Caco-2 (cell line): ENCODE results near the gene PROX2. TPM values are rescaled to one million over a fixed set of nuclear protein-coding genes. Genes with fewer than 3 reads are reported as not detected.

Experiments
- BruUV-seq: library from RNA; stranded (reverse); fragments of 400-500 nt; replicated peaks from 2 replicates; lab custom pipeline; 2021; lab: Mats Ljungman, UMichigan
- CTCF ChIA-PET: fragments of 300-600 bp; sonication (Branson Sonifier 250); formaldehyde crosslinking; loops from one replicate; lab custom pipeline; 2022; ENCODE audit warnings: antibody characterized with exemption; lab: Charles Lee
- POLR2A ChIA-PET: fragments of 300-600 bp; sonication (Branson Sonifier 250); formaldehyde crosslinking; loops from one replicate; lab custom pipeline; 2022; ENCODE audit warnings: antibody characterized with exemption; lab: Charles Lee
- DNase-seq, 2 experiments: peaks; one replicate each; pipeline versions ENCODE4 v3.0.0 to v3.0.0-alpha.2; 2020 to 2022
- H3K27me3 ChIP-seq: replicated peaks from 2 replicates; pipeline ENCODE4 v1.6.0; 2011; ENCODE audit warnings: low read length; ENCODE audit not compliant: control insufficient read depth, insufficient read depth
- H3K36me3 ChIP-seq: 2 replicates; pipeline ENCODE4 v1.5.1; 2011; ENCODE audit warnings: low read length; ENCODE audit not compliant: control insufficient read depth, insufficient read depth
- H3K4me1 ChIP-seq: fragments of 250-450 bp; sonication (Bioruptor Pico); 2 replicates; pipeline ENCODE4 v1.5.1; 2020; ENCODE audit warnings: mild to moderate bottlenecking
- H3K4me3 ChIP-seq: 2 replicates; pipeline ENCODE4 v1.5.1; 2011; ENCODE audit warnings: low read depth, mild to moderate bottlenecking, control low read depth, low read length
- H3K9me3 ChIP-seq: fragments of 250-450 bp; sonication (Bioruptor Pico); 2 replicates; pipeline ENCODE4 v1.5.1; 2020; ENCODE audit warnings: mild to moderate bottlenecking, moderate library complexity
- H3K27ac Mint-ChIP-seq: one replicate; pipeline ENCODE4 v1.8.0; 2022; ENCODE audit warnings: mixed read lengths; ENCODE audit not compliant: unreplicated experiment
- H3K27me3 Mint-ChIP-seq: one replicate; pipeline ENCODE4 v1.8.0; 2022; ENCODE audit warnings: mixed read lengths; ENCODE audit not compliant: insufficient read depth, unreplicated experiment
- H3K36me3 Mint-ChIP-seq: one replicate; pipeline ENCODE4 v1.8.0; 2022; ENCODE audit warnings: mild to moderate bottlenecking, mixed read lengths; ENCODE audit not compliant: insufficient read depth, unreplicated experiment
- H3K4me1 Mint-ChIP-seq: one replicate; pipeline ENCODE4 v1.8.0; 2022; ENCODE audit warnings: low read depth, mixed read lengths; ENCODE audit not compliant: unreplicated experiment
- H3K4me3 Mint-ChIP-seq: one replicate; pipeline ENCODE4 v1.8.0; 2022; ENCODE audit warnings: mild to moderate bottlenecking, moderate library complexity, mixed read lengths; ENCODE audit not compliant: unreplicated experiment
- H3K9me3 Mint-ChIP-seq: one replicate; pipeline ENCODE4 v1.8.0; 2022; ENCODE audit warnings: mixed read lengths; ENCODE audit not compliant: unreplicated experiment
- intact Hi-C: fragments of 100-400 bp; cut with micrococcal nuclease; formaldehyde crosslinking; loops from one replicate; pipeline ENCODE4 v1.10.0; 2022; ENCODE audit not compliant: unreplicated experiment
- total RNA-seq: library from RNA; stranded (reverse); gene quantifications from 2 replicates; pipeline ENCODE4 v1.2.3, GENCODE V29; 2022
- TF ChIP-seq, protein P1 (sequence below), 2 experiments: fragments of 200-600 bp in 1 of 2; IDR thresholded peaks; 1 replicate in 1 of 2; 2 replicates in 1 of 2; pipeline versions ENCODE4 v1.5.1 to v1.8.0; 2011 to 2022; ENCODE audit warnings: antibody characterized with exemption in 1 of 2, control low read depth in 1 of 2, inconsistent platforms in 1 of 2, low read depth in 1 of 2, low read length in 1 of 2, mild to moderate bottlenecking in 1 of 2, moderate library complexity in 1 of 2; ENCODE audit not compliant: insufficient read depth in 1 of 2, severe bottlenecking in 1 of 2, unreplicated experiment in 1 of 2

Gene PROX2
- total RNA-seq, 1 experiment from 2014 or later: not detected

DNA sequence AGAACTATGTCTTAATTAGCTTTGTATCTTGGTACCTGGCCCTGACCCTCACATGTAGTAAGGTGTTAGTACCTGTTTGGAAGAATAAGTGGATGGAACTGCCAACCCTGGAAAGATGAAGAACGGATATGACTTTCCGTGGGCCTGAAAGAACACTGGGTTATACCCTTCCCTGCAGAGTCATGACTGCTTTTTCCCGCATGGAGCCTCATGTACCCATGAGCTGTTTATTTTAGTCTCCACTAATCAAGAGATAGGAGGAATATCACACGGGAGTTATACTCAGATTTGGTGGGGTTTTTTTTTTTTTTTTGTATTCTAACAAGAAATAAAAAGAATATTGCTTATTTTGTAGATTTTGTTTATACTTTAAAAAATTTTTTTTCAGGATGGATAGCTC, 21.7 kb upstream of the PROX2 start:
- Histone ChIP-seq H3K4me3 (no peak overlapping the region), H3K27me3 (no peaks in the 10 kb centered on the region), H3K9me3 (no peaks in the 10 kb centered on the region), H3K36me3 (peaks cover 3% of the 10 kb centered on the region; the same call in 1 of the 2 replicates), H3K4me1 (0 out of 2 replicates have a peak, but pooled peaks cover 2% of the 10 kb centered on the region)
- no peak overlapping the region for H3K4me3 Mint-ChIP-seq
- no peaks in the 10 kb centered on the region for H3K27me3 Mint-ChIP-seq
- BruUV-seq: no TSS peak
- peaks cover 94% of the 10 kb centered on the region for H3K36me3 Mint-ChIP-seq
- no peaks in the 10 kb centered on the region for H3K4me1 Mint-ChIP-seq
- POLR2A ChIA-PET: no interaction called here
- no peak for DNase-seq
- intact Hi-C loops: no loop called here
- TF ChIP-seq, protein P1, sequence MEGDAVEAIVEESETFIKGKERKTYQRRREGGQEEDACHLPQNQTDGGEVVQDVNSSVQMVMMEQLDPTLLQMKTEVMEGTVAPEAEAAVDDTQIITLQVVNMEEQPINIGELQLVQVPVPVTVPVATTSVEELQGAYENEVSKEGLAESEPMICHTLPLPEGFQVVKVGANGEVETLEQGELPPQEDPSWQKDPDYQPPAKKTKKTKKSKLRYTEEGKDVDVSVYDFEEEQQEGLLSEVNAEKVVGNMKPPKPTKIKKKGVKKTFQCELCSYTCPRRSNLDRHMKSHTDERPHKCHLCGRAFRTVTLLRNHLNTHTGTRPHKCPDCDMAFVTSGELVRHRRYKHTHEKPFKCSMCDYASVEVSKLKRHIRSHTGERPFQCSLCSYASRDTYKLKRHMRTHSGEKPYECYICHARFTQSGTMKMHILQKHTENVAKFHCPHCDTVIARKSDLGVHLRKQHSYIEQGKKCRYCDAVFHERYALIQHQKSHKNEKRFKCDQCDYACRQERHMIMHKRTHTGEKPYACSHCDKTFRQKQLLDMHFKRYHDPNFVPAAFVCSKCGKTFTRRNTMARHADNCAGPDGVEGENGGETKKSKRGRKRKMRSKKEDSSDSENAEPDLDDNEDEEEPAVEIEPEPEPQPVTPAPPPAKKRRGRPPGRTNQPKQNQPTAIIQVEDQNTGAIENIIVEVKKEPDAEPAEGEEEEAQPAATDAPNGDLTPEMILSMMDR (IDR thresholded peaks at IDR 0.05; ENCODE audit: insufficient read depth in 1 of 2, low read depth in 1 of 2, low read length in 1 of 2, severe bottlenecking in 1 of 2, unreplicated experiment in 1 of 2): no peak
- no peaks in the 10 kb centered on the region for H3K9me3 Mint-ChIP-seq
- CTCF ChIA-PET: interaction anchor here (2.1 kb wide), 1 partner anchor 37 kb away, joined by 8 read pairs; no protein-coding TSS in a partner anchor
- no peak overlapping the region for H3K27ac Mint-ChIP-seq

DNA sequence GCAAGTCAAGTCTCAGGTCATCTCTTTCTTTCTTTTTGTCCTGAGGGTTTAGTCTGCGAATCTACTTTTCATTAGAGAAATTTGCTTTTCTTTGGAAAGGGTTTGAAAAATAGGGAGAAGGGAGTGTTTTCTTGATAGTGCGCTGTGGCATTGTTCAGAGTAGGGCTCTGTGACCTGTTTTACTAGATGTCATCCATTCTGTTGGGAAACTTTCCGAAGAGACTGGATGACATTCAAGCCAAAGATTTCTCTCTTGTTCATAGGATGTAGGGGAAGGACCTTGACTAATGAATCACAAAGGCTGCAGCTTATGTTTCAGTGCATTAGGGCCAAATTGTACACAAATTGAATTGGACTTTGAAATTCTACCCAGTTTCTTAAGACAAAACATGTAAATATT, 20.5 kb upstream of the PROX2 start:
- TF ChIP-seq, protein P1 (IDR thresholded peaks at IDR 0.05; ENCODE audit: insufficient read depth in 1 of 2, low read depth in 1 of 2, low read length in 1 of 2, severe bottlenecking in 1 of 2, unreplicated experiment in 1 of 2): no peak
- H3K27ac Mint-ChIP-seq: no peak overlapping the region
- no peak overlapping the region for H3K4me3 Mint-ChIP-seq
- intact Hi-C loops: no loop called here
- no peaks in the 10 kb centered on the region for H3K9me3 Mint-ChIP-seq
- Histone ChIP-seq H3K9me3 (no peaks in the 10 kb centered on the region), H3K4me1 (0 out of 2 replicates have a peak, but pooled peaks cover 2% of the 10 kb centered on the region), H3K27me3 (no peaks in the 10 kb centered on the region), H3K4me3 (no peak overlapping the region), H3K36me3 (peaks cover 3% of the 10 kb centered on the region; the same call in 1 of the 2 replicates)
- no peaks in the 10 kb centered on the region for H3K4me1 Mint-ChIP-seq
- DNase-seq: no peak
- peaks cover 92% of the 10 kb centered on the region for H3K36me3 Mint-ChIP-seq
- no TSS peak for BruUV-seq
- H3K27me3 Mint-ChIP-seq: no peaks in the 10 kb centered on the region
- POLR2A ChIA-PET: no interaction called here
- CTCF ChIA-PET: interaction anchor here (0.8 to 1.0 kb wide), 3 partner anchors 9 to 35 kb away, joined by 3 to 4 read pairs (median 4); no protein-coding TSS in a partner anchor

DNA sequence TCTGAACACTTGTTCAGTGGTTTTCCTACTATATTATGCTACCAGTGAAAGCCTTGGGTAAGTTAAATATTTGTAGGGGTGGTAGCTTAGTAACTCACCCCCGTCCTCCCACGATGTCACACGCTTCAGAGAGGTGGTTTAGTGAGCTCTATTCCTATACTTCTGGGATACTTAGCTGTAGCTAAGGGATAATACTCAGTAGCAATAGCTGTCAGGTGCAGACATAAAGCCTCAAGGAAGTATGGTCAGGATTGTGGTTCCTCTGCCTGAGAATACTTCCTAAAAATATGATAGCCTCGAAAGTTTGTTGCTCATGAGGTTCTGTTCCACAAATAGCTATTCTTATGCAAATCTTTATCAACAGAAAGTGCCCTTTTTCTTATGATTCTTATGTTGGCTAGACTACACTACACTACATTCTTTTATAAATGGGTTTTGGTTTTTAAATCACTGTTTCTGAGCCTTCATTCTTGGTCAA, 17.7 kb upstream of the PROX2 start:
- Mint-ChIP-seq H3K27ac (no peak overlapping the region), H3K27me3 (no peaks in the 10 kb centered on the region), H3K36me3 (peaks cover 88% of the 10 kb centered on the region), H3K4me1 (peaks cover 6% of the 10 kb centered on the region), H3K9me3 (no peaks in the 10 kb centered on the region), H3K4me3 (no peak overlapping the region)
- CTCF ChIA-PET: interaction anchor here (0.7 to 1.9 kb wide), 2 partner anchors 12 to 33 kb away, joined by 4 to 8 read pairs; no protein-coding TSS in a partner anchor
- BruUV-seq: no TSS peak
- DNase-seq: no peak
- no peaks in the 10 kb centered on the region for H3K27me3 ChIP-seq
- H3K36me3 ChIP-seq: no peaks in the 10 kb centered on the region
- intact Hi-C loops: no loop called here
- H3K4me1 ChIP-seq: peaks cover 12% of the 10 kb centered on the region
- no peak overlapping the region for H3K4me3 ChIP-seq
- no peaks in the 10 kb centered on the region for H3K9me3 ChIP-seq
- POLR2A ChIA-PET: no interaction called here
- TF ChIP-seq, protein P1 (IDR thresholded peaks at IDR 0.05; ENCODE audit: insufficient read depth in 1 of 2, low read depth in 1 of 2, low read length in 1 of 2, severe bottlenecking in 1 of 2, unreplicated experiment in 1 of 2): no peak
